AG04449 (cell line): Measurements from ENCODE around the gene AVPR1B.
A peak's percentile ranks its signal among the peaks of the same experiment; 100 is the strongest.

ENCODE experiments used
- CTCF ChIA-PET: fragments of 350-600 bp; formaldehyde crosslinking; extraction: SDS; loops from one replicate; lab custom pipeline; 2021; ENCODE audit warnings: antibody characterized with exemption; lab: Yijun Ruan, JAX
- POLR2A ChIA-PET: fragments of 400-600, 350-600 bp; formaldehyde crosslinking; extraction: SDS; loops from one replicate; lab custom pipeline; 2020; ENCODE audit warnings: antibody characterized with exemption, inconsistent platforms; lab: Yijun Ruan, JAX
- DNase-seq: peaks from one replicate; pipeline ENCODE4 v3.0.0-alpha.2; 2010; ENCODE audit warnings: low read depth, low spot score
- H3K4me3 ChIP-seq: 2 replicates; pipeline ENCODE4 v1.5.1; 2011; ENCODE audit warnings: low read depth, mild to moderate bottlenecking, control low read depth, low read length
- TF ChIP-seq, protein P1 (sequence below): IDR thresholded peaks from one replicate; pipeline ENCODE4 v1.5.1; 2011; ENCODE audit warnings: mild to moderate bottlenecking, moderate library complexity, low read length, control low read depth, inconsistent platforms; ENCODE audit not compliant: insufficient read depth; ENCODE audit errors: missing control alignments

The AVPR1B gene, protein sequence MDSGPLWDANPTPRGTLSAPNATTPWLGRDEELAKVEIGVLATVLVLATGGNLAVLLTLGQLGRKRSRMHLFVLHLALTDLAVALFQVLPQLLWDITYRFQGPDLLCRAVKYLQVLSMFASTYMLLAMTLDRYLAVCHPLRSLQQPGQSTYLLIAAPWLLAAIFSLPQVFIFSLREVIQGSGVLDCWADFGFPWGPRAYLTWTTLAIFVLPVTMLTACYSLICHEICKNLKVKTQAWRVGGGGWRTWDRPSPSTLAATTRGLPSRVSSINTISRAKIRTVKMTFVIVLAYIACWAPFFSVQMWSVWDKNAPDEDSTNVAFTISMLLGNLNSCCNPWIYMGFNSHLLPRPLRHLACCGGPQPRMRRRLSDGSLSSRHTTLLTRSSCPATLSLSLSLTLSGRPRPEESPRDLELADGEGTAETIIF

DNA sequence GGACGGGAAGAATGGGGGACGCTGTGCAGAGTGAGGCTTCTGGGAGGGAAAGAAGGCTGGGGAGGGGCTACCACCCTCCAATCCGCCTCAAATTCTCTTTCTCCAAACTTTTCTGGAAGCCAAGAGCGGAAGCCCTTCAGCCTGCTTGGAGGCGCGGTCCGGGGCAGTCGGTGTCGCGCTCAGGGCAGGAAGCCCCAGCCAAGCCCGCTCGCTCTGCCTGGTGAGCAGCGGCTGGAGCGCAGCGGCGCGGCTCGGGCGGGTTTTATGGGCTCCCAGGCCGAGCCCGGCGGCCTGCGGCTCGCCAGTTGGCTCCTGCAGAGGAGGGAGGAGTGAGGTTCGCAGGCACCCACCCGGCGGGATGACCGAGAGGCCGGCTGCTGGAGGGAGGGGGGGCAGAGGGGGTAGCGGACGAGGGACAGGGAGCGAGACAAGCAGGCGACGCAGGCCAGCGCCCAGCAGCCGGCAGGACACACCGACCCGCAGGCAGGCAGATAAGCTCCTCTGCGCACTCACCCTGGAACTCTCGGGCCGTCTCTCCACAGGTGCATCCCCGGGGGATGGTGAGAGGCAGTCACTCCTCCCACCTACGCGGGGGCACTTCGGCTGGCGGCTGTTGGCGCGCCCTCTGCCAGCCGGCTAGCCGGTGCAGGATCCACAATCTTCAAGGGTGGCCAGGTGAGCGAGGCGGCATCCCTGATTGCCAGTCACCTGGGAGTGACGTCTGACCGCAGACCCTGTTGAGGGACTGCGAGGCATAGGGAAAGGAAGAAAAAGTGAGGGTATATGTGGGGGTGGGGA, at the start of gene AVPR1B:
TSS of gene AVPR1B (minus strand) at position 238 of the 798 bp plus-strand sequence. CDS start 498 bp downstream, outside the sequence.
- POLR2A ChIA-PET = no interaction called here
- CTCF ChIA-PET = interaction anchor here (0.6 to 2.5 kb wide), 5 partner anchors 10 to 482 kb away, joined by 3 to 15 read pairs (median 3); no protein-coding TSS in a partner anchor
- no peak for DNase-seq
- peak within 1 kb of the TSS; percentile 40 for H3K4me3 ChIP-seq
- TF ChIP-seq, protein P1, sequence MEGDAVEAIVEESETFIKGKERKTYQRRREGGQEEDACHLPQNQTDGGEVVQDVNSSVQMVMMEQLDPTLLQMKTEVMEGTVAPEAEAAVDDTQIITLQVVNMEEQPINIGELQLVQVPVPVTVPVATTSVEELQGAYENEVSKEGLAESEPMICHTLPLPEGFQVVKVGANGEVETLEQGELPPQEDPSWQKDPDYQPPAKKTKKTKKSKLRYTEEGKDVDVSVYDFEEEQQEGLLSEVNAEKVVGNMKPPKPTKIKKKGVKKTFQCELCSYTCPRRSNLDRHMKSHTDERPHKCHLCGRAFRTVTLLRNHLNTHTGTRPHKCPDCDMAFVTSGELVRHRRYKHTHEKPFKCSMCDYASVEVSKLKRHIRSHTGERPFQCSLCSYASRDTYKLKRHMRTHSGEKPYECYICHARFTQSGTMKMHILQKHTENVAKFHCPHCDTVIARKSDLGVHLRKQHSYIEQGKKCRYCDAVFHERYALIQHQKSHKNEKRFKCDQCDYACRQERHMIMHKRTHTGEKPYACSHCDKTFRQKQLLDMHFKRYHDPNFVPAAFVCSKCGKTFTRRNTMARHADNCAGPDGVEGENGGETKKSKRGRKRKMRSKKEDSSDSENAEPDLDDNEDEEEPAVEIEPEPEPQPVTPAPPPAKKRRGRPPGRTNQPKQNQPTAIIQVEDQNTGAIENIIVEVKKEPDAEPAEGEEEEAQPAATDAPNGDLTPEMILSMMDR = no peak

DNA sequence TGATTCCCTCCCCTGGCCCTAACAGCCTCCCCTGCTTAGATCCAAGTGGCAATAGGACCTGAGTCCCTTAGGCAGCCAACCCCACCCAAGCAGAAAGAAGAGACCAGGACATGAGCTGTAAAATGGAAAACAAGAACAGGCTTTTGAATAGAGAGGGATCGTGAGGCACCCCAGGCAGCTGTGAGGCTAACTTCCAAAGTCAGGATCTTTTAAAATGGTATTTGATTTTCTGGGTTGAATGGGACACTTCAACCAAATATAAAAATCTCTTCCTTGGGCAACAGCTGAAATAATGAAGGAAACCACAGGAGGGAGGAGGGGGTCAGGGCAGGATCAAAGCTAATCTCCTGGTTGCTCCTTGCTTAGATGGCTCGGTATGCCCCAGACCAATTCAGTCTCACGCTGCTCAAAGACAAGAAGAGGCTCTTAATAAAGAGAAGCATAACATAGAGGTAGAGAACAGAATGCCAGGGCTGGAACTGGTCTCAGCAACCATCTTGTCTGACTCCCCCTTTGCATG, 28.6 kb upstream of the AVPR1B start:
- DNase-seq = no peak
- CTCF ChIA-PET = no interaction called here
- H3K4me3 ChIP-seq = no peak overlapping the region
- TF ChIP-seq, protein P1 = no peak
- POLR2A ChIA-PET = no interaction called here

DNA sequence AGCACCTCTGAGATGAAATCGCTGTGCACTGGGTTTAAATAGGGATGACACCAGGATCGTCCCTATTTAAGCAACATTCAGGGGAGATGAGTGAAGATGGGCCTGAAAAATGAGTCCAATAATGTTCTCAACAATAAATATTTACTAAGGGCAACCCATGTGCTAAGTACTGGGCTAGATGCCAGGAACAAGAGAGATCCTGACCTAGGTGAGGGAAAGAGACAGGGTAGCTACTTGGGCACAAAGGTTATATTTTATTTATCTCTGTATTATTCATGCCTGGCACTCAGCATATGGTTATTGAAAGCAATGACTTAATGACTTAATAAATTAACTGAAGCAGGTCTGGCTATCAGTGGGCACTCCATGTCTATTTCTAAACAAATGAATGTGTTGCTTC, 27.4 kb upstream of the AVPR1B start:
- CTCF ChIA-PET = interaction anchor here (1.5 kb wide), 1 partner anchor 114 kb away, joined by 4 read pairs; no protein-coding TSS in a partner anchor
- DNase-seq = no peak
- H3K4me3 ChIP-seq = no peak overlapping the region
- POLR2A ChIA-PET = no interaction called here
- TF ChIP-seq, protein P1 = no peak

DNA sequence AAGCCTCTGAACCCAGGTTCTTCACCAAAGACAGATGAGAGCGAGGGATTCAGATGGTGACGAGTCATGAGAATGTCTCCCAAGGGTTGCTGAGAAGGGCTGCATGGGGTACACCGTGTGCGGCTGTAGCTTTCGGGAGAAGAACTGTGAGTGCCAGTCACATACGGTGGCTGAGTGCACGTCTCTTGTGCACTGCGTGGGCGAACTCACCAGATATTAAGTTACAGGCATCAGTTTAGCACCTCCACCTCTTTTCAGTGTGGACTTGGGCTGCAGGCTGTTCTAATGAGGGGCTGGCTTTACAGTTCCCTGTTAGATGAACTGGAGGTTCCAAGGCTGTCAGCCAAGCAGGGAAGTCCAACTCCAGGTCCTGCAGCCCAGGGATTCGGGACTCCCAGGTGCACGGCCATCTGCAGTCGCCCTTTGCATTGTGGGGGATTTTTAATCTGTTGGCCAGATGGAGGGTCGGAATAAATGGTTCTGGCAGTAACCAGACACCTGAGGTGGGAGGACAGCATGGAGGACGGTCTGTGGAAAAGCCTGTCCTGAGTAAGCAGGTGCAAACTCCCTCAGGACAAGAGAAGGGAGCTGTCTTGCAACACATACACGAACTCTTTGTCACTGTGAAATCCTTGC, 26.5 kb upstream of the AVPR1B start:
- ChIA-PET CTCF (interaction anchor here (1.5 kb wide), 1 partner anchor 113 kb away, joined by 4 read pairs; no protein-coding TSS in a partner anchor), POLR2A (no interaction called here)
- TF ChIP-seq, protein P1 = no peak
- H3K4me3 ChIP-seq = no peak overlapping the region
- DNase-seq = no peak

DNA sequence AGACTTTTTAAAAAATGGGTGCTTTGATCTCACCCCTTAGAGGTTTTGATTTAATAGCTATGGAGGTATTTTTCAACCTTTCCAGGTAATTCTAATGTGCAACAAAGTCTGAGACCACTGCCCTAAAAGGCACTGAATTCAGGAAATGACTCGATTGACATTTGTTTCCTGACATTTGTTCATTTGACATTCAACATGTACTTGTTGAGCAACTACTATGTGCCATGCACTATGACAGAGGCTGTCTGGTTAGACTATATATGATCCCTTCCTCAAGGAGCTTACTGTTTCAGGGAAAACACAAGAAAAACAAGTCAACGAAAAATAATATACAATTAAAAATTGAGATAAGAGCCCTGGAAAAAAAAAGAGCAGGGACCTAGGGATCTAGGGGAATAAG, 25.6 kb upstream of the AVPR1B start:
- no peak overlapping the region for H3K4me3 ChIP-seq
- TF ChIP-seq, protein P1 = no peak
- ChIA-PET POLR2A (no interaction called here), CTCF (interaction anchor here (1.5 kb wide), 1 partner anchor 112 kb away, joined by 4 read pairs; no protein-coding TSS in a partner anchor)
- DNase-seq = no peak
